Stomach smooth muscle (tissue), 2 donors: Measurements from ENCODE around the gene PADI4.
"Not testable (repeated sequence)": the region's sequence is repeated elsewhere in the genome, so short reads cannot be mapped to it uniquely, and the experiment has no call there.

Experiments used
- H3K27ac ChIP-seq: one replicate; pipeline ENCODE4 v1.7.0; 2013; ENCODE audit warnings: mild to moderate bottlenecking, low read length, inconsistent platforms
- H3K27me3 ChIP-seq, 2 donors: one replicate each; pipeline ENCODE4 v1.7.0; 2013; ENCODE audit warnings: low read length in 2 of 2; ENCODE audit not compliant: insufficient read depth in 2 of 2, control insufficient read depth in 1 of 2
- H3K36me3 ChIP-seq, 2 donors: one replicate each; pipeline ENCODE4 v1.7.0; 2013; ENCODE audit warnings: low read length in 2 of 2; ENCODE audit not compliant: control insufficient read depth in 2 of 2, insufficient read depth in 2 of 2
- H3K4me1 ChIP-seq: one replicate; pipeline ENCODE4 v1.7.0; 2013; ENCODE audit warnings: low read length; ENCODE audit not compliant: control insufficient read depth, insufficient read depth
- H3K4me3 ChIP-seq, 2 donors: one replicate each; pipeline ENCODE4 v1.7.0; 2013; ENCODE audit warnings: low read length in 2 of 2
- H3K9ac ChIP-seq, 2 donors: one replicate each; pipeline ENCODE4 v1.7.0; 2013; ENCODE audit warnings: low read length in 2 of 2, mild to moderate bottlenecking in 1 of 2
- H3K9me3 ChIP-seq, 2 donors: one replicate each; pipeline ENCODE4 v1.7.0; 2013; ENCODE audit warnings: low read length in 2 of 2; ENCODE audit not compliant: control insufficient read depth in 2 of 2
- donor health status: healthy.
- donor health status: Pancreatic carcinoma.

Gene PADI4

GRCh38 chr1:17333081-17333480 lies 25.1 kb downstream of the PADI4 start:
- H3K36me3 ChIP-seq: no peaks in the 10 kb centered on the region
- H3K27me3 ChIP-seq: peaks cover 17 to 18% of the 10 kb centered on the region in 2 donors
- H3K9ac ChIP-seq: no peak overlapping the region
- no peaks in the 10 kb centered on the region for H3K4me1 ChIP-seq
- H3K4me3 ChIP-seq: no peak overlapping the region
- H3K9me3 ChIP-seq: peaks cover 0 to 3% of the 10 kb centered on the region in 2 donors
- no peak overlapping the region for H3K27ac ChIP-seq

GRCh38 chr1:17335821-17336710 lies 28.1 kb downstream of the PADI4 start:
- H3K4me1 ChIP-seq: no peaks in the 10 kb centered on the region
- no peak overlapping the region for H3K9ac ChIP-seq
- H3K27ac ChIP-seq: no peak overlapping the region
- no peak overlapping the region for H3K4me3 ChIP-seq
- peaks cover 9 to 10% of the 10 kb centered on the region in 2 donors for H3K27me3 ChIP-seq
- peaks cover 0 to 3% of the 10 kb centered on the region in 2 donors for H3K9me3 ChIP-seq
- H3K36me3 ChIP-seq: no peaks in the 10 kb centered on the region

GRCh38 chr1:17338706-17339493 lies 30.9 kb downstream of the PADI4 start:
- Histone ChIP-seq H3K4me3 (no peak overlapping the region), H3K4me1 (no peaks in the 10 kb centered on the region), H3K9ac (no peak overlapping the region), H3K9me3 (no peaks in the 10 kb centered on the region), H3K27me3 (peaks cover 7 to 8% of the 10 kb centered on the region in 2 donors), H3K27ac (no peak overlapping the region), H3K36me3 (no peaks in the 10 kb centered on the region)

- Histone ChIP-seq H3K27ac (no peak overlapping the region), H3K9me3 (no peaks in the 10 kb centered on the region), H3K4me3 (no peak overlapping the region), H3K4me1 (no peaks in the 10 kb centered on the region), H3K27me3 (peaks cover 7 to 8% of the 10 kb centered on the region in 2 donors), H3K9ac (no peak overlapping the region), H3K36me3 (no peaks in the 10 kb centered on the region)
Observed at GRCh38 chr1:17339521-17339920, 31.5 kb downstream of the PADI4 start.

GRCh38 chr1:17340358-17340757 lies 32.4 kb downstream of the PADI4 start:
- Histone ChIP-seq H3K4me3 (no peak overlapping the region), H3K4me1 (no peaks in the 10 kb centered on the region), H3K36me3 (no peaks in the 10 kb centered on the region), H3K27ac (no peak overlapping the region), H3K9ac (no peak overlapping the region), H3K9me3 (no peaks in the 10 kb centered on the region), H3K27me3 (peaks cover 7 to 8% of the 10 kb centered on the region in 2 donors)

GRCh38 chr1:17342014-17342441 lies 34.0 kb downstream of the PADI4 start:
- Histone ChIP-seq H3K36me3 (no peaks in the 10 kb centered on the region), H3K4me3 (no peak overlapping the region), H3K9me3 (no peaks in the 10 kb centered on the region), H3K27me3 (peaks cover 0 to 5% of the 10 kb centered on the region in 2 donors), H3K4me1 (no peaks in the 10 kb centered on the region), H3K9ac (no peak overlapping the region), H3K27ac (no peak overlapping the region)

GRCh38 chr1:17345506-17345905 lies 37.5 kb downstream of the PADI4 start:
- not testable (repeated sequence) for H3K4me1 ChIP-seq, H3K27ac ChIP-seq, H3K27me3 ChIP-seq, H3K9me3 ChIP-seq, H3K9ac ChIP-seq, H3K36me3 ChIP-seq, H3K4me3 ChIP-seq

GRCh38 chr1:17346046-17346789 lies 38.2 kb downstream of the PADI4 start:
- H3K36me3 ChIP-seq: no peaks in the 10 kb centered on the region
- no peaks in the 10 kb centered on the region for H3K9me3 ChIP-seq
- H3K27me3 ChIP-seq: peaks cover 0 to 6% of the 10 kb centered on the region in 2 donors
- no peak overlapping the region for H3K4me3 ChIP-seq
- no peaks in the 10 kb centered on the region for H3K4me1 ChIP-seq
- no peak overlapping the region for H3K9ac ChIP-seq
- no peak overlapping the region for H3K27ac ChIP-seq

GRCh38 chr1:17347769-17348592 lies 40.0 kb downstream of the PADI4 start:
- Histone ChIP-seq H3K27me3 (peaks cover 2 to 10% of the 10 kb centered on the region in 2 donors), H3K36me3 (no peaks in the 10 kb centered on the region), H3K4me3 (no peak overlapping the region)

More at GRCh38 chr1:17347769-17348592, 40.0 kb downstream of the PADI4 start:
- H3K4me1 ChIP-seq: no peaks in the 10 kb centered on the region
- H3K9ac ChIP-seq: no peak overlapping the region
- H3K27ac ChIP-seq: no peak overlapping the region
- H3K9me3 ChIP-seq: no peaks in the 10 kb centered on the region
